WERI-Rb-1 (cell line): ENCODE measurements around the gene GAL3ST3.
"Not testable (repeated sequence)": the region's sequence is repeated elsewhere in the genome, so short reads cannot be mapped to it uniquely, and the experiment has no call there.

Source experiments
- DNase-seq: peaks from one replicate; pipeline ENCODE4 v3.0.0-alpha.2; 2020
- H3K27ac ChIP-seq: fragments of 250-450 bp; sonication (Bioruptor Pico); 2 replicates; pipeline ENCODE4 v1.5.1; 2020; ENCODE audit warnings: mild to moderate bottlenecking, moderate library complexity
- H3K27me3 ChIP-seq: fragments of 250-450 bp; sonication (Bioruptor Pico); 2 replicates; pipeline ENCODE4 v1.5.1; 2021; ENCODE audit warnings: mild to moderate bottlenecking, low read depth, moderate library complexity; ENCODE audit not compliant: insufficient read depth, severe bottlenecking
- H3K36me3 ChIP-seq: fragments of 250-450 bp; sonication (Bioruptor Pico); 2 replicates; pipeline ENCODE4 v1.5.1; 2020; ENCODE audit warnings: mild to moderate bottlenecking, moderate library complexity
- H3K4me3 ChIP-seq: 2 replicates; pipeline ENCODE4 v1.5.1; 2011; ENCODE audit warnings: low read depth, mild to moderate bottlenecking, control low read depth, low read length
- H3K9me3 ChIP-seq: fragments of 250-450 bp; sonication (Bioruptor Pico); 2 replicates; pipeline ENCODE4 v1.5.1; 2021; ENCODE audit warnings: mild to moderate bottlenecking, moderate library complexity; ENCODE audit not compliant: severe bottlenecking
- CTCF ChIP-seq: IDR thresholded peaks from 2 replicates; pipeline ENCODE4 v1.5.1; 2011; ENCODE audit warnings: low read depth, mild to moderate bottlenecking, control low read depth, inconsistent platforms, low read length

Gene GAL3ST3

GRCh38 chr11:66036334-66036710 is 12.6 kb downstream of the GAL3ST3 start:
- Histone ChIP-seq H3K9me3 (peaks cover 6% of the 10 kb centered on the region), H3K36me3 (peaks cover 14% of the 10 kb centered on the region), H3K27me3 (no peaks in the 10 kb centered on the region), H3K27ac (no peak overlapping the region), H3K4me3 (no peak overlapping the region)
- no peak for TF ChIP-seq CTCF
- no peak for DNase-seq

GRCh38 chr11:66035653-66036333 is 13.2 kb downstream of the GAL3ST3 start:
- Histone ChIP-seq H3K9me3 (peaks cover 6% of the 10 kb centered on the region), H3K27me3 (no peaks in the 10 kb centered on the region), H3K36me3 (peaks cover 8% of the 10 kb centered on the region), H3K4me3 (no peak overlapping the region), H3K27ac (no peak overlapping the region)
- no peak for DNase-seq
- no peak for TF ChIP-seq CTCF

- H3K27me3 ChIP-seq = no peaks in the 10 kb centered on the region
- H3K27ac ChIP-seq = no peak overlapping the region
- H3K36me3 ChIP-seq = no peaks in the 10 kb centered on the region
- H3K9me3 ChIP-seq = peaks cover 6% of the 10 kb centered on the region
- no peak for TF ChIP-seq CTCF
- no peak overlapping the region for H3K4me3 ChIP-seq
- DNase-seq = no peak
Observed at GRCh38 chr11:66032957-66033735, 15.8 kb downstream of the GAL3ST3 start.

GRCh38 chr11:66026017-66026529 is 22.9 kb downstream of the GAL3ST3 start, which contains the start of gene CATSPER1:
TSS of gene CATSPER1 (minus strand) at chr11:66026479. CDS start at chr11:66026379, 100 bp downstream.
- TF ChIP-seq CTCF = no peak
- no peaks in the 10 kb centered on the region for H3K36me3 ChIP-seq
- no peak within 1 kb of the TSS for H3K4me3 ChIP-seq
- DNase-seq = no peak
- no peaks in the 10 kb centered on the region for H3K27me3 ChIP-seq
- H3K27ac ChIP-seq = no peak within 1 kb of the TSS
- no peaks in the 10 kb centered on the region for H3K9me3 ChIP-seq

GRCh38 chr11:66023186-66023440 is 25.8 kb downstream of the GAL3ST3 start:
- H3K27me3 ChIP-seq, H3K4me3 ChIP-seq, H3K9me3 ChIP-seq, H3K36me3 ChIP-seq, DNase-seq, H3K27ac ChIP-seq: not testable (repeated sequence)

- peak; percentile 78 for DNase-seq
- H3K9me3 ChIP-seq = no peaks in the 10 kb centered on the region
- peak; percentile 92 for TF ChIP-seq CTCF
- peak overlapping the region; percentile 14 for H3K4me3 ChIP-seq
- no peaks in the 10 kb centered on the region for H3K36me3 ChIP-seq
- H3K27ac ChIP-seq = no peak overlapping the region
- H3K27me3 ChIP-seq = no peaks in the 10 kb centered on the region
Observed at GRCh38 chr11:66022401-66023185, 26.4 kb downstream of the GAL3ST3 start.
